H9 (cell line): ENCODE results near the gene GPC1. TPM values are rescaled to one million over a fixed set of nuclear protein-coding genes. Genes with fewer than 3 reads are reported as not detected.

ENCODE experiments used
- DNase-seq: peaks from one replicate; pipeline ENCODE4 v3.0.0-alpha.2; 2017
- H2AFZ ChIP-seq: one replicate; pipeline ENCODE4 v1.6.1; 2013; ENCODE audit warnings: mild to moderate bottlenecking, low read length, control low read depth, moderate library complexity
- H2AK5ac ChIP-seq: 2 replicates; pipeline ENCODE4 v1.6.1; 2013; ENCODE audit warnings: low read length, control low read depth, mixed read lengths; ENCODE audit not compliant: insufficient read length
- H2BK120ac ChIP-seq: one replicate; pipeline ENCODE4 v1.6.1; 2013; ENCODE audit warnings: low read depth, mild to moderate bottlenecking, low read length, control low read depth, inconsistent platforms; ENCODE audit not compliant: poor library complexity, severe bottlenecking
- H2BK12ac ChIP-seq: 2 replicates; pipeline ENCODE4 v1.6.1; 2013; ENCODE audit warnings: low read length, control low read depth, mixed read lengths, low read depth; ENCODE audit not compliant: insufficient read length
- H2BK15ac ChIP-seq: 2 replicates; pipeline ENCODE4 v1.6.1; 2013; ENCODE audit warnings: low read depth, low read length, control low read depth
- H2BK20ac ChIP-seq: one replicate; pipeline ENCODE4 v1.6.1; 2013; ENCODE audit warnings: low read depth, mild to moderate bottlenecking, low read length, control low read depth, inconsistent platforms; ENCODE audit not compliant: poor library complexity, severe bottlenecking
- H2BK5ac ChIP-seq: 2 replicates; pipeline ENCODE4 v1.6.1; 2013; ENCODE audit warnings: low read length, control low read depth, mixed read lengths; ENCODE audit not compliant: insufficient read length
- H3K14ac ChIP-seq: 2 replicates; pipeline ENCODE4 v1.6.1; 2013; ENCODE audit warnings: low read length, control low read depth; ENCODE audit not compliant: insufficient read depth
- H3K18ac ChIP-seq: 2 replicates; pipeline ENCODE4 v1.6.1; 2013; ENCODE audit warnings: low read depth, mild to moderate bottlenecking, mixed read lengths, low read length, control low read depth; ENCODE audit not compliant: insufficient read length
- H3K23ac ChIP-seq: 2 replicates; pipeline ENCODE4 v1.6.1; 2013; ENCODE audit warnings: low read length, control low read depth, mixed read lengths, low read depth; ENCODE audit not compliant: insufficient read length
- H3K23me2 ChIP-seq: 2 replicates; pipeline ENCODE4 v1.6.1; 2013; ENCODE audit warnings: low read depth, mild to moderate bottlenecking, mixed read lengths, low read length, control low read depth; ENCODE audit not compliant: insufficient read length, poor library complexity, severe bottlenecking
- H3K27ac ChIP-seq: 2 replicates; pipeline ENCODE4 v1.5.1; 2013; ENCODE audit warnings: low read length, control low read depth, mixed read lengths, low read depth; ENCODE audit not compliant: insufficient read length
- H3K27me3 ChIP-seq: 2 replicates; pipeline ENCODE4 v1.6.1; 2013; ENCODE audit warnings: low read length, control low read depth, inconsistent platforms; ENCODE audit not compliant: insufficient read depth
- H3K4ac ChIP-seq: 2 replicates; pipeline ENCODE4 v1.6.1; 2013; ENCODE audit warnings: low read depth, mild to moderate bottlenecking, control low read depth, inconsistent platforms, low read length, moderate library complexity
- H3K4me1 ChIP-seq: 2 replicates; pipeline ENCODE4 v1.6.1; 2013; ENCODE audit warnings: low read length, control low read depth, inconsistent platforms; ENCODE audit not compliant: insufficient read depth
- H3K4me2 ChIP-seq: 2 replicates; pipeline ENCODE4 v1.6.1; 2013; ENCODE audit warnings: low read length, control low read depth, mixed read lengths; ENCODE audit not compliant: insufficient read length, insufficient read depth
- H3K56ac ChIP-seq: 2 replicates; pipeline ENCODE4 v1.6.1; 2013; ENCODE audit warnings: low read depth, mild to moderate bottlenecking, mixed read lengths, low read length, control low read depth; ENCODE audit not compliant: insufficient read length
- H3K79me1 ChIP-seq: 2 replicates; pipeline ENCODE4 v1.6.1; 2013; ENCODE audit warnings: low read depth, mild to moderate bottlenecking, moderate library complexity, low read length, control low read depth, inconsistent platforms; ENCODE audit not compliant: insufficient read depth, poor library complexity, severe bottlenecking
- H3K79me2 ChIP-seq: 2 replicates; pipeline ENCODE4 v1.6.1; 2013; ENCODE audit warnings: low read length, control low read depth, inconsistent platforms; ENCODE audit not compliant: insufficient read depth
- H3K9ac ChIP-seq: 2 replicates; pipeline ENCODE4 v1.6.1; 2013; ENCODE audit warnings: low read length, control low read depth, mixed read lengths; ENCODE audit not compliant: insufficient read length; ENCODE audit errors: extremely low read depth
- H3K9me3 ChIP-seq: one replicate; pipeline ENCODE4 v1.6.1; 2013; ENCODE audit warnings: low read depth, low read length, inconsistent platforms; ENCODE audit not compliant: control insufficient read depth
- H3T11ph ChIP-seq: one replicate; pipeline ENCODE4 v1.6.1; 2013; ENCODE audit warnings: mild to moderate bottlenecking, low read length, control low read depth, inconsistent platforms
- H4K20me1 ChIP-seq: one replicate; pipeline ENCODE4 v1.6.1; 2013; ENCODE audit not compliant: control insufficient read depth, insufficient read length, insufficient read depth
- H4K5ac ChIP-seq: 2 replicates; pipeline ENCODE4 v1.6.1; 2013; ENCODE audit warnings: low read depth, mild to moderate bottlenecking, mixed read lengths, low read length, control low read depth; ENCODE audit not compliant: insufficient read length
- H4K8ac ChIP-seq: replicated peaks from 2 replicates; pipeline ENCODE4 v1.6.1; 2013; ENCODE audit warnings: low read length, control low read depth, mixed read lengths, low read depth; ENCODE audit not compliant: insufficient read length
- H4K91ac ChIP-seq: 2 replicates; pipeline ENCODE4 v1.6.1; 2013; ENCODE audit warnings: low read depth, mild to moderate bottlenecking, moderate library complexity, mixed read lengths, low read length, control low read depth; ENCODE audit not compliant: insufficient read length
- H3K27ac Mint-ChIP-seq, 3 experiments: 2 replicates in 2 of 3; 3 replicates in 1 of 3; pipeline ENCODE4 v1.8.0; 2020 to 2021; ENCODE audit warnings: mixed read lengths in 3 of 3, mild to moderate bottlenecking in 1 of 3, moderate library complexity in 1 of 3
- H3K27me3 Mint-ChIP-seq: 2 replicates; pipeline ENCODE4 v1.8.0; 2021; ENCODE audit warnings: low read depth, mild to moderate bottlenecking, moderate library complexity, mixed read lengths
- H3K36me3 Mint-ChIP-seq, 3 experiments: 2 replicates in 2 of 3; 3 replicates in 1 of 3; pipeline ENCODE4 v1.8.0; 2020 to 2021; ENCODE audit warnings: low read depth in 3 of 3, mixed read lengths in 3 of 3; ENCODE audit not compliant: insufficient read depth in 1 of 3
- H3K4me1 Mint-ChIP-seq, 2 experiments: 2 replicates each; pipeline ENCODE4 v1.8.0; 2020; ENCODE audit warnings: mixed read lengths in 2 of 2
- H3K4me3 Mint-ChIP-seq, 2 experiments: 2 replicates in 1 of 2; 3 replicates in 1 of 2; pipeline ENCODE4 v1.8.0; 2020 to 2021; ENCODE audit warnings: mild to moderate bottlenecking in 2 of 2, mixed read lengths in 2 of 2, moderate library complexity in 1 of 2
- H3K9me3 Mint-ChIP-seq, 2 experiments: 2 replicates in 1 of 2; 3 replicates in 1 of 2; pipeline ENCODE4 v1.8.0; 2020; ENCODE audit warnings: mild to moderate bottlenecking in 2 of 2, mixed read lengths in 2 of 2, moderate library complexity in 1 of 2
- WGBS: extraction: QIAGEN DNeasy Blood & Tissue Kit; methylation state at CpG from one replicate; pipeline ENCODE4 v1.1.7; 2013; ENCODE audit warnings: missing lambda C conversion rate, low lambda C conversion rate, mixed read lengths; ENCODE audit not compliant: insufficient read length; ENCODE audit errors: extremely low coverage; 5-methylcytosine and 5-hydroxymethylcytosine counted together
- total RNA-seq: library from RNA; stranded (reverse); gene quantifications from 2 replicates; pipeline ENCODE4 v1.2.1, GENCODE V29; 2021
- TF ChIP-seq, protein P1 (sequence below): fragments of 200-600 bp; sonication (generic); conservative IDR thresholded peaks from 3 replicates; pipeline ENCODE4 v1.8.0; 2021; ENCODE audit warnings: antibody characterized with exemption, mild to moderate bottlenecking

The GPC1 gene
- total RNA-seq, 1 experiment from 2014 or later, result 39.4 TPM

DNA sequence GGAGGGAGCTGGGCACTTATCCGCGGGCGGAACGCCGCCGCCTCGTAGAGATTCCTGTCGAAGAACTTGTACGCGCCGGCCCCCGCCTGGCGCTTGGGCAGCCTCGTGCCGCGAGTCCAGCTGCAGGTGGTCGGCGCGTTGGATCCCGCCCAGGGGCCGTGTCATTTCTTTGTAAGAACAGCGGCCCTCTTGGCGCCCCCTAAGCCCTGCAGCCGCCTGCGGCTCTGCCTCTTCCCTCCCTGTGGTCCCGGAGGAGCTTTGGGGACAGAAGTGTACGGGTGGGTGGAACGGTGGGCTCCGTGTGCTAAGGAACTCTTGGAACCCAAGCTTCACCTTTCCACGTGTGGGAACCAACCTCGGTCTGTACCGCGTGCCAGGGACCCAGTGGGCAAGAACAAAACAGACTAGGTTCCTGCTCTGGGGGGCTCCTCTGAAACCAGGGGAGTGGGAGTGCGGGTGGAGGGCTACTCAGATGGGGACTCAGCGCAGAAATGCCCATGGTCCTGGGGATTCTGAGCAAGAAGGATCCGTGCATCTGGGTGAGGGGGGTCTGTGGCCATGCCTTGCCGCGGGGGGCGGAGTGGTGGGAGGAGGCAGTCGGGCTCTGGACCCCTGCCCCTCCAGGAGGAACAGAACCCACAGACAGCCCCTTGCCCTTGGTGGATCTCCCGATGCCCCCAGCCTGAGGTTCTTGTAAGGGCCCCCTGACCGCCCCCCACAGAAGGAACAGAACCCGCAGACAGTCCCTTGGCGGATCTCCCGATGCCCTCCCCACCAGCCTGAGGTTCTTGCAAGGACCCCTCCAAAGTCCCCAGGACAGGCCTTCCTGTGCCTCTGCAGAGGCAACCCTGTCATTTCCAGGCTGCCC, 1.5 kb downstream of the GPC1 start:
- Mint-ChIP-seq H3K4me1 (peaks cover 11 to 18% of the 10 kb centered on the region in 2 experiments), H3K36me3 (peaks cover 0 to 2% (median 0%) of the 10 kb centered on the region in 3 experiments; a peak in 2 of 7 replicates), H3K27me3 (peaks cover 44% of the 10 kb centered on the region), H3K27ac (no peak overlapping the region), H3K4me3 (peak overlapping the region; percentile 62 to 79), H3K9me3 (no peaks in the 10 kb centered on the region)
- no peak overlapping the region for H2BK12ac ChIP-seq
- no peak overlapping the region for H2BK5ac ChIP-seq
- WGBS, result no CpG with 5 or more reads among the region's 45 CpGs
- no peaks in the 10 kb centered on the region; the same call in 1 of the 2 replicates for H3K79me2 ChIP-seq
- H3K56ac ChIP-seq, result no peak overlapping the region
- no peak overlapping the region for H4K5ac ChIP-seq
- no peak overlapping the region for H4K91ac ChIP-seq
- no peak overlapping the region for H2AFZ ChIP-seq
- H2BK120ac ChIP-seq, result no peak overlapping the region
- H3K4me2 ChIP-seq, result peak overlapping the region; percentile 59
- no peaks in the 10 kb centered on the region; the same call in 1 of the 2 replicates for H3K4me1 ChIP-seq
- H2AK5ac ChIP-seq, result no peak overlapping the region
- TF ChIP-seq, protein P1, sequence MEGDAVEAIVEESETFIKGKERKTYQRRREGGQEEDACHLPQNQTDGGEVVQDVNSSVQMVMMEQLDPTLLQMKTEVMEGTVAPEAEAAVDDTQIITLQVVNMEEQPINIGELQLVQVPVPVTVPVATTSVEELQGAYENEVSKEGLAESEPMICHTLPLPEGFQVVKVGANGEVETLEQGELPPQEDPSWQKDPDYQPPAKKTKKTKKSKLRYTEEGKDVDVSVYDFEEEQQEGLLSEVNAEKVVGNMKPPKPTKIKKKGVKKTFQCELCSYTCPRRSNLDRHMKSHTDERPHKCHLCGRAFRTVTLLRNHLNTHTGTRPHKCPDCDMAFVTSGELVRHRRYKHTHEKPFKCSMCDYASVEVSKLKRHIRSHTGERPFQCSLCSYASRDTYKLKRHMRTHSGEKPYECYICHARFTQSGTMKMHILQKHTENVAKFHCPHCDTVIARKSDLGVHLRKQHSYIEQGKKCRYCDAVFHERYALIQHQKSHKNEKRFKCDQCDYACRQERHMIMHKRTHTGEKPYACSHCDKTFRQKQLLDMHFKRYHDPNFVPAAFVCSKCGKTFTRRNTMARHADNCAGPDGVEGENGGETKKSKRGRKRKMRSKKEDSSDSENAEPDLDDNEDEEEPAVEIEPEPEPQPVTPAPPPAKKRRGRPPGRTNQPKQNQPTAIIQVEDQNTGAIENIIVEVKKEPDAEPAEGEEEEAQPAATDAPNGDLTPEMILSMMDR, result no peak
- no peaks in the 10 kb centered on the region for H3K9me3 ChIP-seq
- H4K8ac ChIP-seq, result no peak overlapping the region
- H3T11ph ChIP-seq, result no peak overlapping the region
- no peaks in the 10 kb centered on the region for H4K20me1 ChIP-seq
- H3K9ac ChIP-seq, result no peak overlapping the region
- H3K23ac ChIP-seq, result no peak overlapping the region
- no peak overlapping the region for H3K4ac ChIP-seq
- no peak overlapping the region for H3K27ac ChIP-seq
- peak overlapping the region; percentile 16 for H3K14ac ChIP-seq
- DNase-seq, result no peak
- no peaks in the 10 kb centered on the region for H3K79me1 ChIP-seq
- H3K23me2 ChIP-seq, result peaks cover 8% of the 10 kb centered on the region
- peaks cover 13% of the 10 kb centered on the region; the same call in 1 of the 2 replicates for H3K27me3 ChIP-seq
- no peak overlapping the region for H3K18ac ChIP-seq
- H2BK20ac ChIP-seq, result no peak overlapping the region
- H2BK15ac ChIP-seq, result no peak overlapping the region
